HG03460 (cell line): ENCODE measurements around the gene CASQ2.
"Not testable (repeated sequence)": the region's sequence is repeated elsewhere in the genome, so short reads cannot be mapped to it uniquely, and the experiment has no call there.

Source experiments
- ATAC-seq: cut with Tn5 transposase; IDR thresholded peaks from one replicate; pipeline ENCODE4 v1.9.1; 2021; ENCODE audit not compliant: unreplicated experiment

The CASQ2 gene

GRCh38 chr1:115781343-115781742 lies 12.8 kb upstream of the CASQ2 start:
- no peak for ATAC-seq

GRCh38 chr1:115780655-115781054 lies 12.1 kb upstream of the CASQ2 start:
- not testable (repeated sequence) for ATAC-seq

- ATAC-seq: not testable (repeated sequence)
Measured at GRCh38 chr1:115779075-115779474, 10.6 kb upstream of the CASQ2 start.

GRCh38 chr1:115771847-115772457 lies 3.4 kb upstream of the CASQ2 start:
- ATAC-seq: peak; percentile 79

GRCh38 chr1:115771094-115771846 lies 2.8 kb upstream of the CASQ2 start:
- ATAC-seq: no peak

- ATAC-seq: no peak
Measured at GRCh38 chr1:115767403-115767802, 1.1 kb downstream of the CASQ2 start.

- ATAC-seq: no peak
Measured at GRCh38 chr1:115765091-115765490, 3.4 kb downstream of the CASQ2 start.

- no peak for ATAC-seq
Measured at GRCh38 chr1:115764541-115764940, 4.0 kb downstream of the CASQ2 start.

- no peak for ATAC-seq
Measured at GRCh38 chr1:115762779-115763178, 5.7 kb downstream of the CASQ2 start.

GRCh38 chr1:115761601-115762302 lies 6.8 kb downstream of the CASQ2 start:
- no peak for ATAC-seq

- no peak for ATAC-seq
Measured at GRCh38 chr1:115757856-115758255, 10.7 kb downstream of the CASQ2 start.

GRCh38 chr1:115757326-115757725 lies 11.2 kb downstream of the CASQ2 start:
- no peak for ATAC-seq

GRCh38 chr1:115755456-115756370 lies 12.8 kb downstream of the CASQ2 start:
- ATAC-seq: no peak

- ATAC-seq: no peak
Measured at GRCh38 chr1:115753830-115754229, 14.7 kb downstream of the CASQ2 start.

GRCh38 chr1:115753361-115753760 lies 15.2 kb downstream of the CASQ2 start:
- ATAC-seq: no peak

- ATAC-seq: no peak
Measured at GRCh38 chr1:115748401-115749150, 19.9 kb downstream of the CASQ2 start.

GRCh38 chr1:115746021-115746690 lies 22.4 kb downstream of the CASQ2 start:
- ATAC-seq: no peak

GRCh38 chr1:115744646-115745275 lies 23.8 kb downstream of the CASQ2 start:
- ATAC-seq: no peak

- ATAC-seq: no peak
Measured at GRCh38 chr1:115740811-115741210, 27.7 kb downstream of the CASQ2 start.
